ENCODE data around the gene ANAPC10.
"Not testable (repeated sequence)": the region's sequence is repeated elsewhere in the genome, so short reads cannot be mapped to it uniquely, and the experiment has no call there.

The ANAPC10 gene

DNA sequence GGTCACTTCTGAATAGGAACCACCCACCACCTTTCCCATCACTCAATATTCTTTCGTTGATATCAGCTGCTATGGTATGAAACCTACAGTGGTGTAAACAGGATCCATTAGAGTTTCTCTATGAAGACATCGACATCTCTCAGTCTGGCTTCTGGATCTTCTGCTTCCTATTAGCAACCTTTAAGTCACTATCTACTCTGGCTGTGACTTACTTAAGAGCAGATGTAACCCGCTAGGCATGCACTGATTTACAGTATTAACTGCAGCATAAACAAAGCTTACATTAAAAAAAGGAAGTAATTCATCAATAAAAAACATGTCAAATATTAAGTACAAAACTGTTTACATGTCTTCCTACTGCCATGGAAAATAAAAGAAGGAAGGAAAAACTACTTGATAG lies 96.4 kb downstream of the ANAPC10 start:
- no peak for DNase-seq

DNA sequence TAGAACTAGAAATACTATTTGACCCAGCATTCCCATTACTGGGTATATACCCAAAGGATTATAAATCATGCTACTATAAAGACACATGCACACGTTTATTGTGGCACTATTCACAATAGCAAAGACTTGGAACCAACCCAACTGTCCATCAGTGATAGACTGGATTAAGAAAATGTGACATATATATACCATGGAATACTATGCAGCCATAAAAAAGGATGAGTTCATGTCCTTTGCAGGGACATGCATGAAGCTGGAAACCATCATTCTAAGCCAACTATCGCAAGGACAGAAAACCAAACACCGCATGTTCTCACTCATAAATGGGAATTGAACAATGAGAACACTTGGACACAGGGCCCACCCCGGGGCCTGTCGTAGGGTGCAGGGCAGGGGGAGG lies 97.3 kb downstream of the ANAPC10 start:
- DNase-seq: not testable (repeated sequence)

DNA sequence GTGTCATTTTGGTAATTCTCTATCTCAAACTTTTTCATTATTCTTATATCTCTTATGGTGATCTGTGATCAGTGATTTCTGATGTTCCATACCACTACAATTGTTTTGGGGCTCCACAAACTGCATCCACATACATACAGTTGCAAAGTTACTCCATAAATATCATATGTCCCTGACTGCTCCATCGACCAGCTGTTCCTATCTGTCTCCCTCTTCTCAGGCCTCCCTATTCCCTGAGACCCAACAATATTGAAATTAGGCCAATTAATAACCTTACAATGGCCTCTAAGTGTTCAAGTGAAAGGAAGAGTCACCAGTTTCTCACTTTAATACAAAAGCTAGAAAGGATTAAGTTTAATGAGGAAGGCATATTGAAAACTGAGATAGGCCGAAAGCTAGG lies 108.7 kb downstream of the ANAPC10 start:
- DNase-seq: no peak

DNA sequence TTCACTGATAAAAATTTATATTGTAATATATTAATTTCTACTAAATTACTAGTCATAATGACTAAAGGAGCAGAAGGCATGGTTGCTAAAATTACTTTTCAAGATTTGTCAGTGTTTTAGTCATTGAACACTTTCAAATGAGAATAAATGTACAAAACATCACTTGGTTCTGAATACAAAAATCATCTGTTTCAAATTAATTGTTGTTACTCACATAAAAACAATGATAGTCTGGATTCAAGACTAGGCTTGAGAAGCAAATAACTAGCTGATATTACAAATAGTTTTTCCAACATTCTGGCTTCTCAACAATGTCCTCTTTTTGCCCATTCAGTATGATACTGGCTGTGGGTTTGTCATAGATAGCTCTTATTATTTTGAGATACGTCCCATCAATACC lies 112.5 kb downstream of the ANAPC10 start:
- no peak for DNase-seq

DNA sequence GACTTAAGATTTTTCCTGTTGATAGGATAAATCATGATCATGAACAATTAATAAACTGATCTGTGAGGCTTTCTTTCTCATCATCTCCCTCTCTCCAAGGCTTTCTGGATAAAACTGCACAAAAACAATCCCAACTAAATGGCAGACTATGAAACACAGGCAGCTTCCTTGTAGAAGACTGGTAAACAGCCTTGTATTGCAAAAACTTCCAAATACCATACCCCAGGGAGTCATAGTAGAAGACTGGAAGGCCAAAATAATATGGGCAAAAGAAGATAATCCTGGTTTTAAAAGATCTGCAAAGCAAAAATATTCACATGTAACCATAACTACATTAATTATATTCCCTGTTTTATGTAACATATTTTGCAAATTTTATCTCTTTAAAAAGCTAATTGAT lies 113.0 kb downstream of the ANAPC10 start:
- DNase-seq: no peak

DNA sequence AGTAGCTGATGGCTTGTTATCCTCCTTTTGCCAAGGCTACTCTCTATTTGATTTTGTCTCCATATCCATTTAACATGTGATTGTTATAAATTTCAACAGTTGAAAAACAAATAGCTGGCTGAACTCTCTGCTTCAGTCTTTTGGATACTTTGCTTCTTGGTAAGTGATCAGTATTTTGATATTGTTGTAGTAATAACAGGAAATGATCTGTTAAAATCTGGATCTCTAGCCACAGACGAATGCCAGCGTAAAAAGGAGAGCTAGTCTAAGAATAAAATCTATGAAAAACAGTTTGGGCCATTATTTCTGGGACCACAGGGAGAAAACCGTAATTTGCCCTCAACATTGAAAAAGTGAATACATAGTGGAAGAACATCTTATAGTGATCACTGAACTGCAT lies 113.8 kb downstream of the ANAPC10 start:
- no peak for DNase-seq

DNA sequence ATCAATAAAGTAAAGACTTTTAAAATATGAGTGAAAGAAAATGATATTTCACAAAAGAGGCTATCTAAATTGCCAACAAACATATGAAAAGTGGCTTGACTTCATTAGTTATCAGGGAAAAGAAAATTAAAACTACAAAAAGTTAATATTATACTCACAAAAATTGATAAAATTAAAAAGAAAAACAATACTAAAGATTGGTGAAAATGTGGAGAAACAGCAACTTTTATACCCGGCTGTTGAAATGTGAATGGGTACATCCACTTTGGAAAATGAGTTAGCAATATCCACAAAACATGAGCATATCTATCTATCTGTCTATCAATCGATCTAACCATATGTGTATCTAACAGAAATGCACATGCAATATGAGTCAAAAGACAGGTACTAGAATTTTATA lies 122.3 kb downstream of the ANAPC10 start:
- no peak for DNase-seq

DNA sequence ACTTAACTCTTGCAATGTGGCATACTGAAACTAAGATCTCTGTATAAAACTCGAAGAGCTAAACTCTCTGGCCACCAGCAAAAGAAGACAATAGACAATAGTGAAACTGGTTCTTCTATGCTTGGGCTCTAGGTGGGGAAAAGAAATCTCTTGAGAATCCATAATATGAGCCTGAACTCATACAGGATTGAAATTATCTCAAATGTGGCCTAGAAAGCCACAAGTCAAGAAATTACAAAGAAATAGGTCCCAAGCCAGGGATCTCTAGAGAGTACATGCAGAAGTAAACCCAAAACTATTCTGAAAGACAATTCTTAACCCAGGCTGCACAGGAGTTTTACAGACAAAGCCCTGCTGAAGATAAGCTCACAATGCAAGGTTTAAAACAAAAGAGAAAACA lies 127.4 kb downstream of the ANAPC10 start:
- no peak for DNase-seq

DNA sequence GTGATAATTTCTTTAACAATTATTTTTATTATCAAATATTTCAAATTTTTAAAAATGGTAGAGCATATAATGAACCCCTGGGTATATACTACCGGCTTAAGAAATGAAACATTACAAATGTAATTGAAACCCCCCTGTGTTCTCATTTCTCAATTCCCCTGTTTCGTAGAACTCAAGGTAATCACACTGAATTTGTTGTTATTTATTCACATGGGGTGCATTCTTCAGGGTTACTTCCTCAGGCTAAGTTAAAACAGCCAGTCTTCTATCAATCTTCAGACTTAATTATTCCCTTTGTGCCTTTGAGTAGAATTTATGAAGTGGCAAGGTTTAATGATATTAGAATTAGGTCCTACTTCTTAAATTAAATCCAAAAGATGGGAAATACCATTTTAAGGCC lies 128.2 kb downstream of the ANAPC10 start:
- DNase-seq: no peak

DNA sequence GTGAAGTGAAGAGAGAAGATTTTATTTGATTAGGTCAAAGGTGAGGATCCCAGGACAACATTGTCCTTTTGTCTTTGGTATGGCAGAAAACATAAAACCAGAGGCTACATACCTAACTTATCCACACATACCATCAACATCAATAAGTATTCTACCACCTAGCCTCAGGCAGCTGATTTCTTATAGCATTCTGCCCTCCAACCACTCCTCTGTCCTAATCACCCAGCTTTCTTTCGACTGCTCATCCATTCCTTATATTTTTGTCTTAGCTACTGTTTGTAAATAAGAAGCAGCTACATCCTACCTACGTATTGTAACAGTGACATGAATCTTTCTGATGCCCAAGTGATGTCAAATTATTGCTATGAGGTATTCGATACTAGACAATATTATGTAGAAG lies 129.4 kb downstream of the ANAPC10 start:
- no peak for DNase-seq

DNA sequence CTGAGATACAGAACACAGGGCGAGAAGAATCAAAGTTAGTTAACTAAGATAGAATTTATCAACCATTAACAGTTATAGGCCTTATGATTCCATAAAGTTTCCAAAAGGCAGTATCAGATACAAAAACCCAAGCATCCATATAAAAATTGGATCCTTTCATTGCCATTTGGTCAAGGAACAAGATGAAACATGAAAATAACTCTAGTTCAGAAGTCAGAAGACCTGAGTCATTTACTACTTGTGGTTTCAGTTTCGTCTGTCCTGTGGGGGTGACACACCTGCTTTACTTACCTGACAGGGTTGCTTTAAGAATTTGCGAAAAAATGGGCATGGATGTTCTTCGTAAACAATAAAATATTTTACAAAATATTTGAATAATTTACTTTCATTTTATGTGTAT lies 130.8 kb downstream of the ANAPC10 start:
- DNase-seq: no peak

DNA sequence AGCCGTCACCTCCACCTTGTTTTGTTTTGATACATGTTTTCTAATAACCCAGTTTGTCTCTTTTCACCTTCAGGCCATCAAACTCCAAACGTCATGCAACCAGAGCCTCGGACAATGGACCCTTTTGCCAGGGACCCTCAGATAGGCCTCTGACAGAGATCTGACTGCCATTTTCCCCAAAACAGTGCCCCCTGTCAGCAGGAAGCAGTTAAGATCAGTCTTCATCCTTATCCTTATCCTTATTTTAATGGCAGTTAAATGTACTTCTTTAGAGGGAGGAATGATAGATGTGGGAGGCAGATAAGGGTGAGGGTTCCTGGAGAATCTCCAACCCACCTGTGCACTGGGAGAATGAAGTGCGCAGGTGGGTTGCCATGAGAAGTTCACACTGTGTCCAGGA lies 135.7 kb downstream of the ANAPC10 start:
- DNase-seq: no peak

DNA sequence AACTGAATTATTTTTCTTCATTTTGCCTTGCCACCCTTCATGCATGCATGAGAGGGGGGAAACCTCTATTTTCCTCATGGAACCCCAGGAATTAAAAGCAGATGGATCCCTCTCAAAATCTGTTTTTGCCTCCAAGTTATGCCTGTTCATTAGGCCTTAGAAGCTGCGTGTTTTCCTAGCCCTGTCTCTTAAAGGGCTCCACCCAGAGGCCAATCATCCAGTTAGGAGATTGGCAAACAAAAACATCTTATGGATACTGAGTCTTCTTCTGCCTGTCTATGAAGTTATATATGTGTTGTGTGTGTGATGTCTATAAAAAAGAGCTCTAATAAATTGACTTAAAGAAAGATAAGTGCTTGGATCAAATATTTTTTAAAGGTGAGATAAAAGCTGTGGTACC lies 142.9 kb downstream of the ANAPC10 start:
- no peak for DNase-seq

DNA sequence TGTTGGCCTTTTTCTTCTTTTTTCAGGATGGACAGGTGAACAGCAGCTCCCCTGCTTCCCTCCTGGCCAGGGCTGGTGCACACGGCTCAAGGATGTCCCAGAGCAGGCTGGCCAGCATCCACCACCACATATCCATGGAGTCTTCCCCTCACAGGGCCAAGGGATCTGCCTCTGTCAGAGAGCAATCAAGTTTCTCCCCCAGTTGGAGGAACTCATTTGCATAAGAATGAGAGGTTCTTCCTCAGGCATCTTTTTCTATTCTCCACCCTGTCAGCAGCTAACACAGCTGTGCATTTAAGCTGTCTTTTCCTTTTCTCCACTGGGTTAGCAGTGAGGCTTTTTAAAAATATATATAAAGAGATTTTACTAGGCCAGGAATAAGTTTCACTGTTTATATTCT lies 143.8 kb downstream of the ANAPC10 start:
- no peak for DNase-seq

DNA sequence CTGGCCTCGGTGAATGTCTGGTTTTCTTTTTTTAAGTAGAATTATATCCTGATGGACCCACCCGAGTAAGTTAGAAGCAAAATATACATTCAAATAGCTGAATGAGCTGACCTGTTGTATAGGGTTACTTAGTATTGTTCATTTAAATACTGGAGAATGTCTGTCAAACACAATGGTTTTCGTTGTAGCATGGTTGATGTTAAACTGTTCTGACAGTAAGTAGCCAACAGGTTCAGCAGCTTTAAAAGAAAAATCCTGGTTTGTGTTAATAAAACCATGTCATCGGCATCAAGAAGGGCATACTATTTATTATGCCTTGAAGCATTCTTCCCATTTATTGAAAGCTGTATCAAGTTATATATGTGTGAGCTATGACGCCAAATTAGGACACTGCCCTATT lies 149.6 kb downstream of the ANAPC10 start:
- no peak for DNase-seq

DNA sequence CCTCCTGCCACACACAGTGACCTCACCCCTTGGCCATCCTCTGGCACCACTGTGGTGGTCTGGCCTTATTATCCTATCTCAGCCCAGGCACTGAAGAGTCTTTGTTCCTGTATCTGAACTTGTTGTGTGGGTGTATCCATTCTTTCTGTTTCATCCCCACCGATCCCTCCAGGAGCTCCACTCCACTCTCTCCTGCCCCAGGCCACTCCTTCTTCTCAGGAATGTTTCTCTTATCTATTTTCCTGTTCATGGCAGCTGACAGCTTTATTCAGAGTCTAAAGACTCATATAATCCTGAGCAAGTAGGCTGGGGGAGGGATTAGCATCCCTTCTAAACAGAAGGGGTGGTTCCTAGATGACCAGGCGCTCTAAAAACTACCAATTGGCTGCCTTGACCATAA lies 150.0 kb downstream of the ANAPC10 start:
- no peak for DNase-seq
